SK-N-DZ (cell line): ENCODE results near the gene DNAH7.
"Not testable (repeated sequence)": the region's sequence is repeated elsewhere in the genome, so short reads cannot be mapped to it uniquely, and the experiment has no call there.

ENCODE experiments used
- DNase-seq: peaks from one replicate; pipeline ENCODE4 v3.0.0-alpha.2; 2015; ENCODE audit warnings: low spot score

DNAH7 gene

GRCh38 chr2:195730912-195731311, 337.7 kb downstream of the DNAH7 start:
- no peak for DNase-seq

- no peak for DNase-seq
These were observed 341.5 kb downstream of the DNAH7 start for GRCh38 chr2:195727106-195727505.

- no peak for DNase-seq
These were observed 346.6 kb downstream of the DNAH7 start for GRCh38 chr2:195722075-195722474.

- no peak for DNase-seq
These were observed 347.6 kb downstream of the DNAH7 start for GRCh38 chr2:195721042-195721441.

- no peak for DNase-seq
These were observed 352.2 kb downstream of the DNAH7 start for GRCh38 chr2:195716466-195716865.

GRCh38 chr2:195711478-195711877, 357.2 kb downstream of the DNAH7 start:
- DNase-seq: no peak

GRCh38 chr2:195709901-195710806, 358.5 kb downstream of the DNAH7 start:
- DNase-seq: no peak

GRCh38 chr2:195706161-195706900, 362.3 kb downstream of the DNAH7 start:
- no peak for DNase-seq

GRCh38 chr2:195700480-195700879, 368.2 kb downstream of the DNAH7 start:
- no peak for DNase-seq

GRCh38 chr2:195697681-195698220, 370.9 kb downstream of the DNAH7 start:
- DNase-seq: no peak

GRCh38 chr2:195696012-195696411, 372.6 kb downstream of the DNAH7 start:
- DNase-seq: no peak

GRCh38 chr2:195695002-195695631, 373.5 kb downstream of the DNAH7 start:
- DNase-seq: no peak

- DNase-seq: no peak
These were observed 374.1 kb downstream of the DNAH7 start for GRCh38 chr2:195694553-195694952.

GRCh38 chr2:195692531-195692930, 376.1 kb downstream of the DNAH7 start:
- not testable (repeated sequence) for DNase-seq
